Activated CD4-positive, alpha-beta T cell treated with anti-CD3 and anti-CD28 coated beads, Interleukin-2, amount 10 ng/mL, durations not matched to agents 24 days and 14 days (primary cell): ENCODE data around the gene AVPI1. TPM values are rescaled to one million over a fixed set of nuclear protein-coding genes. Genes with fewer than 3 reads are reported as not detected.

Experiments used
- DNase-seq: peaks from one replicate; pipeline ENCODE4 v3.0.0; 2022
- H3K27ac Mint-ChIP-seq: one replicate; pipeline ENCODE4 v1.8.0; 2022; ENCODE audit warnings: mild to moderate bottlenecking, mixed read lengths
- H3K27me3 Mint-ChIP-seq: one replicate; pipeline ENCODE4 v1.8.0; 2022; ENCODE audit warnings: mixed read lengths
- H3K36me3 Mint-ChIP-seq: one replicate; pipeline ENCODE4 v1.8.0; 2022; ENCODE audit warnings: low read depth, mild to moderate bottlenecking, mixed read lengths
- H3K4me1 Mint-ChIP-seq: one replicate; pipeline ENCODE4 v1.8.0; 2021; ENCODE audit warnings: mixed read lengths
- H3K4me3 Mint-ChIP-seq: one replicate; pipeline ENCODE4 v1.8.0; 2022; ENCODE audit warnings: mild to moderate bottlenecking, moderate library complexity, mixed read lengths
- H3K9me3 Mint-ChIP-seq: one replicate; pipeline ENCODE4 v1.8.0; 2021; ENCODE audit warnings: mixed read lengths
- intact Hi-C: fragments of 100-400 bp; cut with micrococcal nuclease; formaldehyde crosslinking; loops from one replicate; pipeline ENCODE4 v1.15.1; 2023
- total RNA-seq: library from RNA; stranded (reverse); gene quantifications from 2 replicates; pipeline ENCODE4 v1.2.3, GENCODE V29; 2022

AVPI1 gene, protein sequence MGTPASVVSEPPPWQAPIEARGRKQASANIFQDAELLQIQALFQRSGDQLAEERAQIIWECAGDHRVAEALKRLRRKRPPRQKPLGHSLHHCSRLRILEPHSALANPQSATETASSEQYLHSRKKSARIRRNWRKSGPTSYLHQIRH
- 1.1 and 1.3 TPM in 2 replicates for total RNA-seq

DNA sequence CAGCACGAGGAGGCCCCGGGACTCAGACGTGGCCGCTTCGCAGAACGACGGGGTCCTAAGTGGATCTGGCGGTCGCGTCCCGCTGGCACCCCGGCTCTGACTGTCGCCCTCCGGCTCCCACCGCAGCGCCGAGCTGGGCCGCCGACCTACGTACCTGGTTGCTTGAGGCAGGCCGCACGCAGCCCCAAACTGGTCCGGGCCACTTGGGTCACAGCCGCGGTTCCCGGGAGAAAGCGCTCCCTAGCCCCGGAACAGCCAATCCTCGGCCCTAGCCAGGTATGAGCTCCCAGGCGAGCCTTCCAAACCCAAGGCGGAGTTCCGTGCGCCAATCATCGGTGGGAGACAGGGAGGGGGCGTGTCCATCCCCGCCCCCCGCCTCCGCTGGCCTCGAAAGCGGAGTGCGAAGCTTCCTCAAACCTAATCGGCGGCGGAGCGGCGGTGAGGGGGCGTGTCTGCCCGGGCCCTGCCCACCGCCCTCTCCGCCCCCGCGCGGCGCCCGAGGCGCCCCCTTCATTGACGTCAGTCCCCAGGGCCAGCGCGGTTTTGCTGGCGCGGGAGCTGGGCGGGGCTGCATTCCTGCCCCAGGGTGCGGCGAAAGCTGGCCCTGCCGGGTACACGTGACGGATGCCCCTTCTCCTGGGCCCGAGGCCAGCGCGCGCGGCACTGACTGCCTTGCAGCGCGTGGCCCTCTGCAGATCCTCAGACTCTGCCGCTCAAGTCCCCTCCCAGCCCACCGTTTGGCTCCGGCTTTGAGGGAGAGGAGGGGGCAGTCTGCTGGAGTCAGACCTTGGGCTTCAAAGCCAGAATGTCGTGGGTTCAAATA is at the start of gene AVPI1:
Gene AVPI1 (minus strand): TSS at position 280 of the 823 bp plus-strand sequence. CDS start 7,336 bp downstream, outside the sequence.
- H3K4me3 Mint-ChIP-seq, result peak within 1 kb of the TSS; percentile 82
- peak; percentile 98 for DNase-seq
- H3K36me3 Mint-ChIP-seq, result no peaks in the 10 kb centered on the region
- H3K4me1 Mint-ChIP-seq, result peaks cover 14% of the 10 kb centered on the region
- intact Hi-C loops, result loop anchor here (1.0 to 2.0 kb wide), 5 partner anchors 10 to 189 kb away; partner anchors contain the start of genes MMS19, PI4K2A, UBTD1 and ZFYVE27
- H3K27ac Mint-ChIP-seq, result peak within 1 kb of the TSS; percentile 72
- no peaks in the 10 kb centered on the region for H3K9me3 Mint-ChIP-seq
- peaks cover 4% of the 10 kb centered on the region for H3K27me3 Mint-ChIP-seq

DNA sequence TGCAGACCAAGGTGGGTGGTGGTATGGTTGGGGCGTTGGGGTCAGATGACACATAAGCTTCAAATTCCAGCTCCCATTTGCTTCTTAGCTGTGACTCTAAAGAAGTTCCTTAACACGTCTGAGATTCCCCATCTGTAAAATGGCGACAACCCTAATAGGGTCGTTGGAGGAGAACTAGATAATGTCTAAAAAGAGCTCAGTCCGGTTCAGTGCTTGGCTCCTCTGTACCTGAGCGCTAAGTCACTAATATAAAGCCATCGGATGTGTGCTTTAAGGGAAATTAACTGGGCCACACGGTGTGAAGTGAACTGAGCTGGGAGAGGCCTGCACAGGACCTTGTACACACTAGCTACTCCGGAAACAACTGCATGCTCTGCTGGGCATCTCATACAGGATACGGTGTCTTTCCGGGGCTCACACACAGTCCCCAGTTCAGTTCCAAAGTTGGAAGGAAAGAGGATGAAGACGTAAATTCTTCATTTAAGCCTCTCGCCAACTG is 49.4 kb upstream of the AVPI1 start:
- no peak for DNase-seq
- H3K27ac Mint-ChIP-seq, result peak overlapping the region; percentile 94
- H3K4me1 Mint-ChIP-seq, result peaks cover 37% of the 10 kb centered on the region
- peaks cover 5% of the 10 kb centered on the region for H3K27me3 Mint-ChIP-seq
- H3K9me3 Mint-ChIP-seq, result peaks cover 9% of the 10 kb centered on the region
- peak overlapping the region; percentile 96 for H3K4me3 Mint-ChIP-seq
- intact Hi-C loops, result loop anchor here (10.0 kb wide), 2 partner anchors 162 to 312 kb away; partner anchors contain the start of genes ANKRD2 and PGAM1
- H3K36me3 Mint-ChIP-seq, result peaks cover 33% of the 10 kb centered on the region

GRCh38 chr10:97734021-97734420 is 47.0 kb upstream of the AVPI1 start:
- Mint-ChIP-seq H3K27ac (no peak overlapping the region), H3K4me1 (peaks cover 24% of the 10 kb centered on the region), H3K27me3 (peaks cover 7% of the 10 kb centered on the region), H3K9me3 (peaks cover 9% of the 10 kb centered on the region), H3K36me3 (peaks cover 12% of the 10 kb centered on the region), H3K4me3 (no peak overlapping the region)
- intact Hi-C loops, result loop anchor here (10.0 kb wide), 2 partner anchors 159 to 309 kb away; partner anchors contain the start of genes ANKRD2 and PGAM1
- DNase-seq, result no peak

DNA sequence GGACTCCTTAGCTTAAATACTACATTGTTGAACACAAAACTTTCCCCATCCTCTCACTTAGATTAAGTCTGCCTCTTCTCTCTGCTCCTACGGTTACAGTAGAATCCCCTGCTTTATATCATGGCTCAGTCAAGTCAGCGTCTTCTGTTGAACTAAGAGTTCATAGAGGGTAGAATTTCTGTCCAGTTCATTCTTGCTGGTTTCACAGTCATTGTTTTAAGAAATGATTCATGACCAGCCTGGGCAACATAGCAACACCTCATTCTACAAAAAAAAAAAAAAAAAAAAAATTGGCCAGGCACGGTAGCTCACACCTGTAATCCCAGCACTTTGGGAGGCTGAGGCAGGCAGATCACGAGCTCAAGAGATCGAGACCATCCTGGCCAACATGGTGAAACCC is 46.2 kb upstream of the AVPI1 start:
- intact Hi-C loops, result loop anchor here (10.0 kb wide), 2 partner anchors 158 to 308 kb away; partner anchors contain the start of genes ANKRD2 and PGAM1
- peaks cover 11% of the 10 kb centered on the region for H3K36me3 Mint-ChIP-seq
- DNase-seq, result no peak
- H3K4me1 Mint-ChIP-seq, result peaks cover 22% of the 10 kb centered on the region
- H3K27ac Mint-ChIP-seq, result no peak overlapping the region
- H3K27me3 Mint-ChIP-seq, result peaks cover 7% of the 10 kb centered on the region
- H3K9me3 Mint-ChIP-seq, result peaks cover 9% of the 10 kb centered on the region
- H3K4me3 Mint-ChIP-seq, result no peak overlapping the region

DNA sequence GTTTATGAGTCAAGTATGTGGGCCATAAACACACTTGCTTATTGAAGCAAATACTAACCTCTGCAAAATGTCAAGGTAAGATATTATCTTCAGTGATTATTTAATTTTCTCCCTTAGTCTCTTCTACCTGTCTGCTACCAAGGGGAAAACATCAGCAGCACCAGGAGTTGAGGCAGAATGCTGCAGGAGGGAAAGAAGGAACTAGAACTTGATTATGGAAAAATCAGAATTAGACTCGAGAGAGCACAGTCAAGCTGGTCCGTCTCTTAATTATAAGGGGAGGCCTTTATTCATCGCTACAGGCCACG is 45.0 kb upstream of the AVPI1 start:
- no peak for DNase-seq
- Mint-ChIP-seq H3K9me3 (peaks cover 9% of the 10 kb centered on the region), H3K27ac (no peak overlapping the region), H3K27me3 (peaks cover 7% of the 10 kb centered on the region), H3K4me1 (peaks cover 15% of the 10 kb centered on the region), H3K36me3 (peaks cover 2% of the 10 kb centered on the region), H3K4me3 (no peak overlapping the region)
- intact Hi-C loops, result loop anchor here (10.0 kb wide), 2 partner anchors 157 to 307 kb away; partner anchors contain the start of genes ANKRD2 and PGAM1

DNA sequence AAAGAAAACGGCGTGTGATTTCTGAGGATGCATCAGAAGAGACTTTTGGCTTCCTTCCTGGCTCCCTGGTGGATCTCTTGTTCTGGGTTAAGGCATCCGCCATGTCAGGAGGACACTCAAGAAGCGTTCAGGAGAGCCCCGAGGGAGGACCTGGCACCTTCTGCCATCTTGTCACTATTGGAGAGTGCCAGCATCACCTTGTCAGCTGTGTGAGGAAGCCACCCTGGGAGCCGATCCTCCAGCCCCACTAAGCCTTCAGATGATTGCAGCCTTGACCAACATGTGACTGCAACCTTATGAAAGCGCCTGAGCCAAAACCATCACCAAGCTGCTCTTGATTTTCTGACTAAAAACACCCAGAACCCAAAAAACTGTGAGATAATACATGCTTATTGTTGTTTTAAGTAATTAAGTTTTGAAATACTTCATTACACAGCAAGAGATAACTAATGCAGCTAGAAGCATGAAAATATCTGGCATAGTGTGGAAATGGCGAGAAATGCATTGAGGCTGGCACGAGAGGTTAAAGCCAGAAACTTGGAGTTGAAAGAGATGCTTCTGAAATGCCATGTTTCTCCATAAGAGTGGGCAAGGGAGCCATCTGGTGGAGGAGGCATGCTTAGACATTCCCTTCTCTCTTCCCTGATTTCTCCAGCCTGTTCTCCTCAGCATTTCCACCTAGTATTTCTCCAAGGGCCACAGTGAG is 44.5 kb upstream of the AVPI1 start:
- no peak overlapping the region for H3K27ac Mint-ChIP-seq
- H3K36me3 Mint-ChIP-seq, result no peaks in the 10 kb centered on the region
- H3K27me3 Mint-ChIP-seq, result peaks cover 5% of the 10 kb centered on the region
- intact Hi-C loops, result loop anchor here (1.0 to 10.0 kb wide), 5 partner anchors 22 to 307 kb away; partner anchors contain the start of genes ANKRD2 and PGAM1
- DNase-seq, result peak; percentile 86
- peaks cover 9% of the 10 kb centered on the region for H3K9me3 Mint-ChIP-seq
- H3K4me1 Mint-ChIP-seq, result peaks cover 10% of the 10 kb centered on the region
- H3K4me3 Mint-ChIP-seq, result no peak overlapping the region

DNA sequence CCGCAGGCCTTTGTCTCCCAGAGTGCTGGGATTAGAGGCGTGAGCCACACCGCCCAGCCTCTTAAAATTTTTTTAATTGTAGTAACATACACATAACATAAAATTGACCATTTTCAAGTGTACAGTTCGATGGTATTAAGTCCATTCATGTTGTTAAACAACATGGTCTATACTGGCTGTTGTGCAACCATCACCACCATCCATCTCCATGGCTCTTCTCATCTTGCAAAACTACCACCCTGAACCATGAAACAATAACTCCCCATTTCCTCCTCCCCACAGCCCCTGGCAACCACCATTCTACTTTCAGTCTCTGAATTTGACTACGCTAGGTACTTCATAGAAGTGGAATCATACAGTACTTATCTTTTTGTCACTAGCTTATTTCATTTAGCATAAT is 42.0 kb upstream of the AVPI1 start:
- Mint-ChIP-seq H3K36me3 (no peaks in the 10 kb centered on the region), H3K27ac (no peak overlapping the region), H3K9me3 (no peaks in the 10 kb centered on the region), H3K27me3 (peaks cover 9% of the 10 kb centered on the region), H3K4me3 (no peak overlapping the region), H3K4me1 (peaks cover 2% of the 10 kb centered on the region)
- DNase-seq, result no peak
- intact Hi-C loops, result no loop called here

DNA sequence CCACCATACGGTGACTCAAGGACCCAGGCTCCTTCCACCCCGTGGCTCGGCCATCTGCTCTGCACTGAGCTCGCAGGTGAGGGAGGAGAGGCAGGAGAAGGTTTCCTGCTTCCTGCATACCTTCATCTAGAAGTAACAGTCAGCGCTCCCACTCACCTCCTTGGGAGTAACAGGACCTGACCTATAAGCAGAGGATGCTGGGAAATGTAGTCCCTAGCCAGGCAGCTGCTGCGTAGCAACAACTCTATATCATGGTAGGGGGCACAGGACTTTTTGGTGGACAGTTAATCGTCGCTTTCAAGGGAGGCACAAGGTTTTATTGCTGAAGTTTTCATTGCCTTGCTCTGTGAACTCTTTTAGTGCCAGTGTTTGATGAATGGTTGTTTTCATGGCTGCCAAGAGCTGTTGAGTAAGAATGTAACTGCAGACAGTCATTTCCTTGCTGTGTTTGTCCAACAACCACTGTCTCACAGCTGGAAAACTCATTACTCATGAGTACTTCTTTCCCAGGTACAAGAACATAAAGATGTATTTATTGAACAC is 39.7 kb upstream of the AVPI1 start:
- H3K27ac Mint-ChIP-seq, result peak overlapping the region; percentile 9
- peaks cover 2% of the 10 kb centered on the region for H3K4me1 Mint-ChIP-seq
- intact Hi-C loops, result no loop called here

GRCh38 chr10:97724341-97724941 is 37.4 kb upstream of the AVPI1 start:
- Mint-ChIP-seq H3K27me3 (peaks cover 6% of the 10 kb centered on the region), H3K27ac (no peak overlapping the region), H3K4me3 (no peak overlapping the region), H3K36me3 (no peaks in the 10 kb centered on the region), H3K4me1 (peaks cover 2% of the 10 kb centered on the region), H3K9me3 (no peaks in the 10 kb centered on the region)
- intact Hi-C loops, result no loop called here
- DNase-seq, result no peak

More for the DNA sequence above, 39.7 kb upstream of the AVPI1 start:
- no peak for DNase-seq
- Mint-ChIP-seq H3K27me3 (peaks cover 8% of the 10 kb centered on the region), H3K9me3 (no peaks in the 10 kb centered on the region), H3K36me3 (no peaks in the 10 kb centered on the region), H3K4me3 (no peak overlapping the region)

- no peak for DNase-seq
- Mint-ChIP-seq H3K27ac (no peak overlapping the region), H3K27me3 (peaks cover 6% of the 10 kb centered on the region), H3K4me1 (no peaks in the 10 kb centered on the region), H3K4me3 (no peak overlapping the region), H3K36me3 (no peaks in the 10 kb centered on the region), H3K9me3 (no peaks in the 10 kb centered on the region)
- intact Hi-C loops, result no loop called here
These were observed 36.0 kb upstream of the AVPI1 start for GRCh38 chr10:97723001-97723400.

GRCh38 chr10:97721871-97722780 is 35.1 kb upstream of the AVPI1 start:
- DNase-seq, result no peak
- H3K4me3 Mint-ChIP-seq, result no peak overlapping the region
- no peaks in the 10 kb centered on the region for H3K9me3 Mint-ChIP-seq
- no peak overlapping the region for H3K27ac Mint-ChIP-seq
- intact Hi-C loops, result no loop called here
- peaks cover 6% of the 10 kb centered on the region for H3K27me3 Mint-ChIP-seq
- H3K36me3 Mint-ChIP-seq, result no peaks in the 10 kb centered on the region
- no peaks in the 10 kb centered on the region for H3K4me1 Mint-ChIP-seq

GRCh38 chr10:97719602-97720001 is 32.6 kb upstream of the AVPI1 start:
- peaks cover 2% of the 10 kb centered on the region for H3K4me1 Mint-ChIP-seq
- intact Hi-C loops, result no loop called here
- H3K27ac Mint-ChIP-seq, result no peak overlapping the region
- H3K9me3 Mint-ChIP-seq, result no peaks in the 10 kb centered on the region
- H3K36me3 Mint-ChIP-seq, result no peaks in the 10 kb centered on the region
- H3K4me3 Mint-ChIP-seq, result no peak overlapping the region
- DNase-seq, result no peak
- peaks cover 8% of the 10 kb centered on the region for H3K27me3 Mint-ChIP-seq
